Esophagus muscularis mucosa (tissue), 3 donors: Measurements from ENCODE around the gene ARV1.

Source experiments
- CTCF ChIP-seq, 3 experiments: fragments of 200-600 bp in 2 of 3; fragments of 450-650 bp in 1 of 3; sonication (generic) in 2 of 3; IDR thresholded peaks; one replicate each; pipeline ENCODE4 v1.5.1; 2017 to 2019; ENCODE audit warnings: antibody characterized with exemption in 3 of 3, mild to moderate bottlenecking in 2 of 3, moderate library complexity in 1 of 3
- POLR2A ChIP-seq: fragments of 450-650 bp; IDR thresholded peaks from one replicate; pipeline ENCODE4 v1.6.1; 2017; ENCODE audit warnings: antibody characterized with exemption, moderate library complexity, mild to moderate bottlenecking, low read depth

- TF ChIP-seq CTCF (IDR thresholded peaks at IDR 0.05), result no peak
- TF ChIP-seq POLR2A, result no peak
Observed at GRCh38 chr1:231020816-231021215, 41.9 kb downstream of the ARV1 start.
